HS-27A (cell line): ENCODE data around the gene CEACAM21.

Experiments used
- DNase-seq: peaks from one replicate; pipeline ENCODE4 v3.0.0-alpha.2; 2012; ENCODE audit warnings: low read depth, missing footprints

The CEACAM21 gene

DNA sequence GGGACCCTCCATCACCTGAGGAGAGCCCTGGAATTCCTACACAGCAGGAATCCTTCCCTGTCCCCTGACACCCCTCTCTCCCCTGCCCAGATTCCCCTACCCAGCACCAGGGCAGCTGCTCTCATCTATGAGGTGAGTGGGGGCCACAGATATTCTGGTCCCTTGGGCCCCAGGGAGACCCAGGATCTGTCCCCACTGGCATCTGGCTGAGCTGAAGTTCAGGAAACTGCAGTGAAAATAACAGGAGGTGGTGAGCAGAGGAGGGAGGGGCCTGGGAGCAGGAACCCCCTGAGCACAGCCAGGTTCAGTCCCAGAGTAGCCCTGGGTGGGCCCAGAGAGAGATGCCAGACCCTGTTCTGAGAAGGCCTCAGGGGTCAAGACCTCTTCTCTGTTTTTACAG is 10.1 kb downstream of the CEACAM21 start:
- DNase-seq, result no peak

DNA sequence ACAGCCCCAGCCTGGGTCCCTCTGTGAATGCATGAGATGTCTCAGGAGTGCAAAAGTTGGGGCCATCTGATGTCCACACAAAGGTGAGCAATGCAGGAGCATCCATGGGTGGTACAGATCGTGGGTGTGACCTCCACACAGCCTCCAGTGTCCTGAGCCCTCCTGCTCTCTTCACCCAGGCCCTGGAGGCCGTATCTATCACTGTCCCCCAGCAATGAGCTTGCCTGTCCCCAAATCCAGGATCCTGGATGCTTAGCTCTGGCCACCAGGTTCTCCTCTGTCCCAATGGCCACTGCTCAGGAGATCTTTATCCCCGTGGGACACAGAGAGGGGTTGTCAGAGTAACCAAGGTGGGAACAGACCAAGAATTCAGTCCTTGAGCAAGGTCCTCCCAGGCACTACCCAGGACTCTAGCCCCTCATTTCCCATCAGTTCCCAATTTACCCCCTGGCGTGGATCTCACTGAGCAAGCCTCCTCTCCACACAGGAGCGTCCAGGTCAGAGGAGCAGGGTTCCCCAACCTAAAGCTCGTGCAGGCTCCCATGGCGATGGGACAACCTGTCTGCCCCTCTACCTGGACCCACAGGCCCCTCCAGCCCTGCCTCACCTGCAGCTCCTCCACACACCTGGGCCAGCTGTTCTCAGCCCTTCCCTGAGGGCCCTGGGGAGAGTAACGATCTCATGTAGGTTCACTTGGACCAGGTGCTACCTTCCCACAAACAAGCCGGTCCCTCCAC is 11.3 kb downstream of the CEACAM21 start:
- DNase-seq, result no peak

DNA sequence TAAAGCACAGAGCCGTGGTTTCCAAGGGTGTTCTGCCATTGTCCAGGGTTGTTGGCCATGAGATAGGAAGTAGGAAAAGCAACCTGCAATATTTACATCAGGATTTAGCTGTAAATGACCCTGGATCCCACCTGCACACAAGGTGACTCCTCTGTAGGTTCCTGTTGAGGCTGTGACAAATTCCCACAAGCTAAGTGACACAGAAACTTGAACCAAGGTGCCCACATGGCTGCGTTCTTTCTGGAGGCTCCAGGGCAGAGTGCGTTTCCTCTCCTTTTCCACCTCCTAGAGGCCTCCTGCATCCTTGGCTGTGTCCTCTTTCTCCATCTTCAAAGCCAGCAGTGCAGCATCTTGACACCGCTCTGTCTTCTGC is 11.9 kb downstream of the CEACAM21 start:
- DNase-seq, result no peak

DNA sequence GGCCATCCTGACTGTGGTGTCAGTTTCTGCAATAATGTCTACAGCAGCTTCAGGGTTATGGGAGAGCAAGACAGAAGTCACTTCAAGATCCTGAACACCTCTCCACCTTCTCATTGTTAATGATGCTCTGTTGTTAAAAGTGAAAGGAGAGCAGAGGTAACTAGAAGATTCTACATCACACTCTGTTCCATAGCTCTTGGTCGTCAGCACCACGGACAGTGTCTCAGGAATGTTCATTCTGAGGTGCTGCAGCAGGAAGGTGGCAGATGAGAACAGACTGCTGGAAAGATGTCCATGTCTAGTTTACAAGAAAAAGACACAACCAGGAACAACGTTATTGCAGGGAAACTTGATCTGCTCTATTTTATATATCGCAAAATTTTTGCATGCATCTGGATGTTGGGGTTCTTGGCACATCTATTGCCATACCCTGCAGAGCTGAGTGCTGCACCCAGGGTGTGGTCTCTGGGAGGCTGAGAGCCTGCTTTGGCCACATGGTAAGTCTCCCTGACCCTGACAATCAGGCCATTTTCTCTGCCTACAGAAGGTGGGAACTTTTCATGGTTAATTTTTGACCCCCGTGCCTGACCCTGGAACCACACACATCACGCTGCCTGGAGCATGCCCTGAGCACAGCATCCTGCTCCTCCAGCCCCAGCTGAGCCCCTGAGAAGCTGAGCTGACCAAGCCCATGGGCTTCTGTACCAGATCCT is 12.7 kb downstream of the CEACAM21 start:
- peak; percentile 17 for DNase-seq

DNA sequence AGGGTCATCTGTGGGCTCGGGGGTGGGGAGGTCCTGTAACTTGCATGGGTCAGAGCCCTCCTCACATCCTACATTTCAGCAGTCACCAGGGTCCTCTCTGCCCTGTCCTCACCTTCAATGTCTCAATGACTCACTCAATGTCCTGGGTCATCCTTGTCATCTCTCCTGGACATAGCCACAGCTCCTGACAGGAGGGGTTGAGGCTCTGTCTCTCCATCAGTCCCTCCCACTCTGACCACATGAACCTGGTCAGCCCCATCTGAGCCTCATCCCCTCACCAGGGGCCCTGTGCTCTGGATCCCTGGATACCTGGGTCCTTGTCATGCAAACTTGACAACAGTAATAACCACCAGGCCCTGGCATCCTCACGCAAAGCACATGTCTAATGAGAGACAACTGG is 13.4 kb downstream of the CEACAM21 start:
- DNase-seq, result no peak

DNA sequence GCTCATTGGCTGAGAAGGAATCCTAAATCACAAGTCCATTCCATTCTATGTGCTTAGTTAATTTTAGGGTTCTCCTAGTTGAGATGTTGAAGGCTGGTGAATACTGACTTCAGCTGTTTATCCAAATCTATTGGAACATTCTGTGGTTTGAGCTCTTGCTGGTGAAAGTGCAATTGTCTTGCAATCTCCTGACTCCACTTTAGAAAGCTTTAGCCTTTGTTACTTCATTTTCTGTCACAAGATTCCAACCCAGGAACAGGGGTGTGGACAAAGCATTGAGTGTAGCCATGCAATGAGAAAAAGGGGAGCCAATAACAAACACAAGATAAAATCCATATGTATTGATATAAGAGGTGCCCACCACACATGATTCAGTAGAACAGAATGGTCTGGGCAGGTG is 15.0 kb downstream of the CEACAM21 start:
- DNase-seq, result no peak

DNA sequence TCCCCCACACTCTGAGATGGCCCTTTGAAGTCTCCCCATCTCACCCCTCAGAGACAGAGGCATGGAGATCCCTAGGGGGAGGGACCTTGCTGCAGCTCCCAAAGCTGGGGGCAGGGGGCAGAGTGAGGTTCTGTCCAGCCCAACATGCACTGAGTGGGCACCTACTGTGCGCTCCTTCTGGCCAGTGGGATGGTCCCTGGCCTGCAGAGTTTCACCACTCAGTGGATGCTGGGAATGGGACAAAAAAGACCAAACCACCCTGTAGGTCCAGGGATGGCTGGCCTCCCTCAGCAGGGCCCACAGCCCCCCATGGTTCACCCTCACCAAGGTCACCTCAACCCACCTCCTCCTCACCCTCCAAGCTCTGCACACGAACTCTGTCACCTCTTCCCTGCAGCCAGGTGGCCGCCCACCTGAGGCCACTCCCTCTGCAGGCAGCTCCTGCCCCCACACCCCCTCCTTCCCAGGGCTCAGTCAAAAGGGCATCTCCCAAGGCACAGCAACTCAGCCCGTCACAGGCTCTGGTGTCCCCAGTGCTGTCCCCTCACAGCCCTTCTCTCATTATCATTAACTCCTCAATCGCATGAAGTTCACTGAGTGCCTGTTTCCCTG is 16.1 kb downstream of the CEACAM21 start:
- no peak for DNase-seq

DNA sequence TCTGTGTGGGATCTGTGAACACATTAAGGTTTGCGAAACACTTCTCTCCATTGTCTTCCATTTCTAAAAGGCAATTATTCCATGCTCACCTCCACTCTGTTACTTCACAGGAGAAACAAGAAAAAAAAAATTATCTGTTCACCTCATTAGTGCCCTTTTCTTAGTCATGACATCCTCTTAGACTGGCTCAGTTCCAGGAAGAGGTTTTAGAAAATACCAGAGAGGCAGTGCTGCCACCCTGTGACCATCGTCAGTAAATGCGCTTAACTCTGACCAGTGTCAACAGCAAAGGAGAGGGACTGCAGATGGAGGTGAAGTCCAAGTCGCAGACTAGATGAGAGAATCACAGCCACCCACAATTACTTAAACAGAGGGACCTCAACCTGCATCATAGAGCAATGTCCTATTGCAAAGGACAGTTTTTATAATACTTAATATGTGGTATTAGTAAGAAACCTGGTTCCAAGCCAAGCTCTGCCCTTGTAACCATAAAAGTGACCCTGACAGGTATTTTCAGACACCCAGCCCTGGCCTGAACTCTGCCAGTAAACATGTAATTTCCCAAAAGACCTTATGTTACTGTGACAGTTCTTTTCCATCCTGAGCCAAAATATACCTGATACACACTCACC is 19.4 kb downstream of the CEACAM21 start:
- DNase-seq, result peak; percentile 64

DNA sequence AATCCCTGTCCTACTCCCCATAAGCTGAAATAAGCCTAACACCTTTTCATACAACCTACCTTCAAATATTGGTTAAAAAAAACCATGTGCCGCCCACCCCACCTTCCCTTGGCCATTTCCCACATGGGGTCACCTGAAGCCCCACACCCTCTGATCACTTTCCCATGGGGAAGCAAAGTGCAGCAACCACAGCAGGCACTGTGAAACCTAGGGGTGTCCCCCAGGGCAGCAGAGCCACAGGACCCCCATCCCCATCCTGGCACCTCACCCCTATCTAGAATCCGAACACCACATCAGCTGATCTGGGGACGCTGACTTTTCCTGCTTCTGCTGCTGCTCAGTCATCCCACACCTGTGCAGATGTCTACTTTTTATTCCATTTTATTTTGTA is 19.9 kb downstream of the CEACAM21 start:
- DNase-seq, result no peak

DNA sequence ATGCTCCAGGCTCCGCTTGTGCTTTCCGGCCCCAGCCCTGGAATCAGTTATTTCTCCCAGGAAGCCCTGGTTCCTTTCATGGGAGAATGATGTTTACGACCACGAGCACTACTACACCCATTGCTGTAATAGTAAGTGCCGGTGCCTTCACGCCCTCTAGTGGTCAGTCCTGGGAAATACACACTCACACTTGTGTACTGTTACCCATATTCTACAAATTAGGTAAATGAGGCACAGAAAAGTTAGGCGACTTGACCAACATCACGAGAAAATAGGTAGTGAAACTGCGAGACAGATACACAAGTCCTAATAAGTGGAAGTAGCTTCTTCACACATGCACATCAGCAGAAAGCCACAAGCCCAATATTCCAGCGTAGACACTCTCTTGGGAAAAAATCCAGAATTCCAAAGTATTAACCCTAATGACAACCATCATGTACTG is 21.7 kb downstream of the CEACAM21 start:
- DNase-seq, result peak; percentile 48

DNA sequence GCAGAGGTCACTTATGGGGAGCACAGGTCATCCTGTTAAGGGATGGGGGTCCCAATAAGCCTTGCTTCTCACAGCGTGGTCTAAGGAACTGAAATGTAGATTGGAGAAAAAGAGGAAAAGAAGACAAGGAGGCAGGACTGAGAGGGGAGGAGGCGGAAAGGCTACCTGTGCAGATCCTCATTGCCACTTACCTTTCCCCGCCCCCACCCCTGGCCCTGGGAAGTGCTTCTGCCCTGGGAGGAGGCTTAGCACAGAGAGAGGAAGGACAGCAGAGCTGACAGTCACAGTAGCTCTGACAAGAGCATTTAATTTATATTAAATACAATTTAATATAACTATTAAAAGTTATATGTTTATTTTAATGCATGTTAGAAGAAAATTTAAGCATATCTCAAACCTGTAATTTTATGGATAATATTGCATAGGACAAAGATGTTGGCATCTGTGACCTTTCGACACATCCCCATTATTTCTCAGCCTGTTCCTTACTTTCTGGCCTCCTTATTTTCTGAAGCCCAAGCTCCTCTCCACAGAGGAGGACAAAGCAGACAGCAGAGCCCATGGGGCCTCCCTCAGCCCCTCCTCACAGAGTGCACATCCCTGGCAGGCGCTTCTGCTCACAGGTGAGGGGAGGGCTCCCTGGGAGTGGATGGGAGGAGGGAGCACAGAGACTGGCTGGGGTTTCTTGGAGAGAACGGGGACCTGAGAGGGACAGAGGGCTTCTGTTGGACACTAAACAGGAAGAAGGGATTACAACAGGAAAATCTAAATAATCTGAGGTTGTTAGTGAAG is 23.4 kb downstream of the CEACAM21 start:
- no peak for DNase-seq

DNA sequence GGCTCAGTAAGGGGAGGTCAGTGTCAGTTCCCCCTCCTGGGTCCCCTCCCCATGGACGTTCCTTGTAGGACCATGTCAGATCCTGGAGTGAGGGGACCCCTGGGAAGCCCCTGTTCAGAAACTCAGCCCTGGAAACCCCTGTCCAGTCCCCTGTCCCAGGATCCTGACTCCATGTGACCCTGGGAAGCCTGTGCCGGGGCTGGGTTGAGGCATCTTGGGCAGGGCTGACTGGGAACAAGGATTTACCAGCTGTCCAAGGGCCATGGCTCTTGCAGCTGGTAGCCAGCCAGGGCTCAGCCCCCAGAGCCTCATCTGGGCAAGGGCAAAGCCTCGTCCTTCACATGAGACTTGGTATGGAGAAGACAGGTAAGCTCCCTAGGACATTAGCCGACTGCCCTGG is 25.8 kb downstream of the CEACAM21 start:
- DNase-seq, result no peak

DNA sequence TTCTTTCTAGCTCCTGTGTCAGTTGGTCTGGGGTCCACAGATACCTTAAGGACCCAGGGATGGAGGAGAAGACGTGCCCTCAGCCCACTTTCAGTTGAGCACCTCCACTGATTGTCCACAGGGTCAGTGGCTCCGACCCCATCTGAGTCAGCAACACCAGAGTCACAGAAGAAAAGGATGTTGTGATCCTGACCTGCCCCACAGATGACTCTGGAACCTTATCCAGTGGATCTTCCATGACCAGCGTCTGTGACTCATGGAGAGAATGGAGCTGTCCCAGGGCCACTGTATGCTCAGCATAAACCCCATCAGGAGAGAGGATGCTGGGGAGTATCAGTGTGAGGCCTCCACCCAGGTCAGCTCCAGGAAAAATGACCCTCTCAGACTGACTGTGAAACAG is 28.9 kb downstream of the CEACAM21 start:
- no peak for DNase-seq

DNA sequence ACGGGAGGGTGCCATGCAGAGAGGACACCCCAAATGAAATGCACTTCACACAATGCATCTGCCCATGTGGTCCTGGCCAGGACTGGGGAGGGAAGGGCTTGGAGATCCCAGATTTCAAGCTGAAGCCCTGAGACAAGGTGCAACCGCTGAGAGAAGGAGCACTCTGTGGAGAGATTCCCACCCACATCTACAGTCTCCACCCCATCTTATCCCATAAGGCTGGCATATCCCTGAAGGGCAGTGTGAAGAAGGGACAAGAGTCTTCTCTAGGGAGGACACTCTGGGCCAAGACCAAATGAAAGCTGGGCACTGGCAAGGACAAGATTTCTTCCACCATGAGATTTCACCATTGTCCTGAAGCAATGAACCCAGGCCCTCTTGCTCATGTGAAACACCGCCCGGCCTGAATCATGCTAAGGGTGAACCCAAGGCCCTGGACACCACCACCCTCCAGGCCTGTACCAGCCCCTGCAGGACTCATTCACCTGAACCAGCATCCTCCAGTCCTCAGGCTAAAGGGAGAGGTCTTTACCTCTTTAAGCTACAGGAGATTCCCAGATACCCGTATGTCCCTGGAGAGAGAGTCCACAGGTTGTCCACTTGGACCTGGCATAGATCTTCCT is 30.4 kb downstream of the CEACAM21 start:
- DNase-seq, result no peak

DNA sequence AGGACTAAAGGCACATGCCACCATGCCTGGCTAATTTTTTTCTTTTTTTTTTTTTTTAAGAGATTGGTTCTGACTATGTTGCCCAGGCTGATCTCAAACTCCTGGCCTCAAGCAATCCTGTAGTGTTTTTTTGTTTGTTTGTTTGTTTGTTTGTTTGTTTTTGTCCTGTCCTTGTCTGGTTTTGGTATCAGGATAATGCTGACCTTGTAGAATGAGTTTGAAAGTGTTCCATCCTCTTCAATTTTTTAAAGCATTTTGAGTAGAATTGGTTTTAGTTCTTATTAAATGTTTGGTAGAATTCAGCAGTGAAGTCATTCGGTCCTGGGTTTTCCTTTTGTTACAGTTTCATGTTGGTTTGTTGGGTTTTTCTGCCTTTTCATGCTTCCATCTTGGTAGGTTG is 31.7 kb downstream of the CEACAM21 start:
- no peak for DNase-seq

DNA sequence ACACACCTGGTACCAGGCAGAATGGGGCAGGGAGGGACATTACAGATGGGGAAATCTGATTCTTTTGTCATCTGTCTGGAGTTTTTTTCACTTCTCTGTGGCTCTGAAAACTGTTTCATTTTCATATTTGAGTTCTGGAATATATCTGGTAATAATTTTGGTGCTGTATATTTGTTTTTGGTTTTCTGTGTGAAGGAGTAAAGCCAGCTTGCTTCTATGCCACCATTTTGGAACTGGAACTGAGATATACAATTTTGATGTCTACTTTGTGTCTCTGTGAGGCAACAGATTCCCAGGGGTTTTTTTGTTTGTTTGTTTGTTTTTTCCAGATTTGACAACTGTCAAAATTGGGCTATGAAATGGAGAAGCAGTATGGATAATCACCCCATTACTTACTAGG is 34.8 kb downstream of the CEACAM21 start:
- no peak for DNase-seq

DNA sequence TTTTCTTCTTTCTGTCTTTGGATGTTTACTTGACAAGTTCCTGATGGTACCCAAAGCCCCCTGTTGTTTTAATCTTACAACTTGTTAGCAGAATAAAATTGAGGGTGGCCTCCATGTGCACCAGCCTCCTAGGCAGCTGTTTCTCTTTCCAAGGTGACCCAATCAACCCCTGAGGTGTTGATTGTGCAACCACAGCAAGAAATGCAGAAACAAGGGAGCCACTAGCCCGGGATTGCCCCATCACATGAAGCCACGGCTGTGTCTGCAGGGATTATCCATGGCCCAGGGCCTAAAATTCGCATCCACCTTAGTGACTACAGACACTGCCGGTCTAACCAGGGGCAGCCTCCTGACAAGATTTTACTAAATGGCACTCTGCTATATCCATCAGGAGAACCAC is 36.5 kb downstream of the CEACAM21 start:
- DNase-seq, result no peak

DNA sequence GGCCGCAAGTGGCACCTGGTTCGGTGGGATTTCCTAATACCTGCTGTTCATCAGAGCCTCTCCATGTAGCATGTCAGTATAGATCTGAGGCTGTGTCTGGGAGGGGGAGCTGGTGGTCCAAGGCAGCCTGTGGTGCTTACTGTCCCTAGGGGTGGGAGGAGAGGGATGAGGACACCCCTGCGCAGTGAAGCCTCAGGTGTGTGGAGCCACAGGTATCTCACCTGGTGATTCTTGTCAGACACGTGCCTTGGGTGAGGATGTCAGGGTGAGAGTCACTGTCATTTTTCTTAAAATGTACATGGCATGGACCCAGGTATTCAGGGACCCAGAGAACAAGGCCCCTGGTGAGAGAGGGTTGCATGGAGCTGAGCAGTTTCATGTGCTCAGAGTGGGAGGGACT is 39.2 kb downstream of the CEACAM21 start:
- no peak for DNase-seq

DNA sequence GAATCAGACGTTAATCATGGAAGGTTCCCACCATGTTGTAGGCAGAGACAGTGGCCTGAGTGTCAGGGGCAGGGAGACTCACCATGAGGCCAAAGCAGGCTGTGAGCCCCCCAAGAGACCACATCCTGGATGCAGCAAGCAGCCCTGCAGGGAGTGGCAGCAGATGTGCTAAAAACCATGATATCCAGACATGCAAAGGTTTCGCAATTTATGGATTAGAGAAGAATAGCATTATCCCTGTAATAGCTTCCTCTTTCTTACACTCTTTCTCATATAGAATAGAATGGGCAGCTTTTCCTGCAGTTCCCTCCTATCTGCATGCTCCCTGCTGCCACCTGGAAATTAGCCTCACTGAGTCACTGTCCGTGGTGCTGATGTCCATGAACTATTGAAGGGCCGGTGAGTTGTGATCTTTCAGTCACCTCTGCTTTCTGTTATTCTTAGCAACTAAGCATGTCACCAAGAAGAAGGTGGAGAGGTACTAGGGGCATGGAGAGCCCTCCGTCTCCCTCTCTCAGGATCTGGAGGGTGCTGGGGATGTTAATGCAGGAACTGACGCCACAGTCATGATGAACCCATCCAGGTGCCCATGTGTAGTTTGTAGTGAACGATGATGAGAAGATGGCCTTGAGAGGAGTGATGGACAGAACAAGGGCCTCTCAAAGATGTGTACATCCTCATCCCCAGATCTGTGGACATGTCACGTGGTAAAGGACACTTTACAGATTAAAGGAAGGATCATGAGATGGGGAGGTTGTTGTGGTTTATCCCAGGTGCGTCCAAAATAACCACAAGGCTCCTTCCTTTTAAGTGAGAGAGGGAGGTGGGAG is 41.0 kb downstream of the CEACAM21 start:
- DNase-seq, result no peak

DNA sequence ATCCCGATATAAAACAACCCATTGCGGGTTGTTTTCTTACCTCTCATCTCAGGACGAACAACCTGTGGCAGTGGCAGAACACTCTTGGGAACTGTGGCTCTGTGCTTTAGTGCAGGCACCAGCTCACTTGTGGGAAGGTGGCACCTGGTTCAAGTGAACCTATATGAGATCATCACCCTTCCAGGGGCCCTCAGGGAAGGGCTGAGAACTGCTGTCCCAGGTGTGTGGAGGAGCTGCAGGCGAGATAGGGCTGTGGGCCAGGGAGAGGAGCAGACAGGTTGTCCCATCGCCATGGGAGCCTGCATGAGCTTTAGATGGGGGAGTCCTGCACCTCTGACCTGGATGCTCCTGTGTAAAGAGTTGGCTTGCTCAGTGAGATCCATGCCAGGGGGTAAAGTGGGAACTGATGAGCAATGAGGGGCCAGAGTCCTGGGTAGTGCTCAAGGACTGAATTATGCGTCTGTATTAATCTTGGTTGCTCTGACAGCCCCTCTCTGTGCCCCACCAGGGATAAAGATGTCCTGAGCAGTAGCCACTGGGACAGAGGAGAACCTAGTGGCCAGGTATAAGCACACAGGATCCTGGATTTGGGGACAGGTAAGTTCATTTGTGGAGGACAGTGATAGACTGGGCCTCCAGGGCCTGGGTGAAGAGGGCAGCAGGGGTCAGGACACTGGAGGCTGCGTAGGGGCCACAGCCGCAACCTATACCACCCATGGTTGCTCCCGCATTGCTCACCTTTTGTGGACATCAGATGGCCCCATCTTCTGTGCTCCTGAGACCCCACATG is 42.2 kb downstream of the CEACAM21 start:
- DNase-seq, result no peak
